Esophagus (tissue), 2 donors: ENCODE measurements around the gene FGGY. TPM values are rescaled to one million over a fixed set of nuclear protein-coding genes. Genes with fewer than 3 reads are reported as not detected.

ENCODE experiments used
- H3K27ac ChIP-seq, 2 donors: one replicate each; pipeline ENCODE4 v1.5.1; 2013; ENCODE audit warnings: low read depth in 2 of 2, mild to moderate bottlenecking in 2 of 2, inconsistent platforms in 1 of 2, low read length in 1 of 2, moderate library complexity in 1 of 2
- H3K27me3 ChIP-seq, 2 donors: one replicate each; pipeline ENCODE4 v1.6.1; 2013; ENCODE audit warnings: low read length in 2 of 2, control low read depth in 1 of 2, mild to moderate bottlenecking in 1 of 2; ENCODE audit not compliant: insufficient read depth in 2 of 2, control insufficient read depth in 1 of 2
- H3K36me3 ChIP-seq, 2 donors: one replicate each; pipeline ENCODE4 v1.6.1; 2013; ENCODE audit warnings: low read length in 1 of 2; ENCODE audit not compliant: control insufficient read depth in 2 of 2, insufficient read depth in 2 of 2
- H3K4me1 ChIP-seq, 2 donors: one replicate each; pipeline ENCODE4 v1.6.1; 2013; ENCODE audit warnings: low read length in 1 of 2; ENCODE audit not compliant: control insufficient read depth in 2 of 2, insufficient read depth in 2 of 2
- H3K4me3 ChIP-seq, 2 donors: one replicate each; pipeline ENCODE4 v1.5.1; 2013; ENCODE audit warnings: low read length in 2 of 2, mild to moderate bottlenecking in 2 of 2, low read depth in 1 of 2, moderate library complexity in 1 of 2
- H3K9me3 ChIP-seq, 2 donors: one replicate each; pipeline ENCODE4 v1.6.1; 2013; ENCODE audit warnings: mild to moderate bottlenecking in 2 of 2, low read depth in 1 of 2, low read length in 1 of 2, moderate library complexity in 1 of 2; ENCODE audit not compliant: control insufficient read depth in 2 of 2, insufficient read depth in 1 of 2
- WGBS, 2 donors: extraction: QIAGEN DNeasy Blood & Tissue Kit; methylation state at CpG; one replicate each; pipeline ENCODE4 v1.1.7; 2013; 5-methylcytosine and 5-hydroxymethylcytosine counted together
- polyA plus RNA-seq, 2 donors: library from polyadenylated mRNA; stranded (reverse); fragments of 200-250 nt; gene quantifications; one replicate each; pipeline ENCODE4 v1.2.3, GENCODE V29; 2013
- donor health status: healthy with polysubstance abuse.
- donor health status: Bipolar disorder and iron deficiency.

The FGGY gene
- polyA plus RNA-seq, 2 donors, result 2.4 to 4.4 TPM

DNA sequence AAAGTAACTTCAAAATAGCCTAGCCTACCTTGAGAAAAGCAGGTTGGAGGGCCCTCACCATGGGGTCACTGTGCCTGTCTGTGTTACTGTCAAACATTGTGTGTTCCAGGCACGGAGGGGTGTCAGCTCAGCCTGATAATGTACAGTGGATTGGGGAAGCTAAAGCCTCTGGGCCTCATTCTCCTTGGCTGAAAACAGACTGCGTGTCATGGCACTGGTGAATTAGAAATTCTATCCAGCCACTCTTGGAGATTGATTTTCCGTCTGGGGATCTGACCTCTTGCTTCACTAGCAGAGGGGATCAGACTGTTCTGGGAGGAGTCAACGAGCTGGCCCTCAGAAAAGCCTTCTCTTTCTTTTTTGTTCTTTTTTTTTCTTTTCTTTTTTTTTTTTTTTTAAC lies 394.4 kb downstream of the FGGY start:
- H3K36me3 ChIP-seq, result no peaks in the 10 kb centered on the region
- H3K9me3 ChIP-seq, result no peaks in the 10 kb centered on the region
- H3K4me1 ChIP-seq, result peaks cover 0 to 6% of the 10 kb centered on the region in 2 donors
- H3K27ac ChIP-seq, result peak overlapping the region in 1 of 2 donors; percentile 24
- H3K4me3 ChIP-seq, result no peak overlapping the region
- 70 to 81% methylated on average over 4 of the region's 4 CpGs for WGBS, 2 donors
- H3K27me3 ChIP-seq, result no peaks in the 10 kb centered on the region

GRCh38 chr1:59692591-59692990 lies 395.7 kb downstream of the FGGY start:
- no peak overlapping the region for H3K4me3 ChIP-seq
- no peaks in the 10 kb centered on the region for H3K9me3 ChIP-seq
- H3K36me3 ChIP-seq, result no peaks in the 10 kb centered on the region
- WGBS, 2 donors, result 54 to 67% methylated on average over 5 of the region's 5 CpGs
- no peaks in the 10 kb centered on the region for H3K27me3 ChIP-seq
- H3K4me1 ChIP-seq, result peaks cover 0 to 2% of the 10 kb centered on the region in 2 donors
- no peak overlapping the region for H3K27ac ChIP-seq

GRCh38 chr1:59693406-59693805 lies 396.5 kb downstream of the FGGY start:
- 79 to 81% methylated on average over 5 of the region's 5 CpGs for WGBS, 2 donors

DNA sequence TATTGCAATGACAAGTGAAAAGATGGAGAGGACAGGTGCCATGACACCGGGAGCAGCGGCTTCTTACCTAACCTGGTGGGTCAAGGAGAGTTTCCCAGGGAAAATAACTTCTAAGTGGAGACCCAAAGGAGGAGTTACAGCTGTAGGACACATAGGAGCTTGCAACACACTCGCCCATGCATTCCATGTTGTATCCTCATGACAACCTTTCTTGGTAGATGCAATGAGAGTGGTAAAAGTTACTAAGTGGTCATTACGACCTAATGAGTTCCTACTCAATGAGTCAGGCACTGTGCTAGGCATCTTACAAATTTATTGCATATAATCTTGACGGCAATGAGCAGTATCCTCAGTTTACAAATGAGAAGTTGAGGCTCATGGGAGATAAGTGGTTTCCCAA lies 398.4 kb downstream of the FGGY start:
- Histone ChIP-seq H3K9me3 (no peaks in the 10 kb centered on the region), H3K4me1 (peaks cover 0 to 2% of the 10 kb centered on the region in 2 donors), H3K36me3 (no peaks in the 10 kb centered on the region), H3K27ac (no peak overlapping the region), H3K27me3 (no peaks in the 10 kb centered on the region), H3K4me3 (no peak overlapping the region)
- WGBS, 2 donors, result 88 to 93% methylated on average over 5 of the region's 5 CpGs

More at GRCh38 chr1:59693406-59693805, 396.5 kb downstream of the FGGY start:
- Histone ChIP-seq H3K27me3 (no peaks in the 10 kb centered on the region), H3K27ac (no peak overlapping the region), H3K9me3 (no peaks in the 10 kb centered on the region), H3K4me1 (peaks cover 0 to 2% of the 10 kb centered on the region in 2 donors), H3K4me3 (no peak overlapping the region), H3K36me3 (no peaks in the 10 kb centered on the region)

GRCh38 chr1:59696421-59697115 lies 399.7 kb downstream of the FGGY start:
- no peaks in the 10 kb centered on the region for H3K27me3 ChIP-seq
- H3K4me1 ChIP-seq, result peaks cover 0 to 2% of the 10 kb centered on the region in 2 donors
- no peaks in the 10 kb centered on the region for H3K9me3 ChIP-seq
- H3K4me3 ChIP-seq, result no peak overlapping the region
- H3K27ac ChIP-seq, result no peak overlapping the region
- H3K36me3 ChIP-seq, result no peaks in the 10 kb centered on the region
- 85 to 90% methylated on average over 8 of the region's 8 CpGs for WGBS, 2 donors

DNA sequence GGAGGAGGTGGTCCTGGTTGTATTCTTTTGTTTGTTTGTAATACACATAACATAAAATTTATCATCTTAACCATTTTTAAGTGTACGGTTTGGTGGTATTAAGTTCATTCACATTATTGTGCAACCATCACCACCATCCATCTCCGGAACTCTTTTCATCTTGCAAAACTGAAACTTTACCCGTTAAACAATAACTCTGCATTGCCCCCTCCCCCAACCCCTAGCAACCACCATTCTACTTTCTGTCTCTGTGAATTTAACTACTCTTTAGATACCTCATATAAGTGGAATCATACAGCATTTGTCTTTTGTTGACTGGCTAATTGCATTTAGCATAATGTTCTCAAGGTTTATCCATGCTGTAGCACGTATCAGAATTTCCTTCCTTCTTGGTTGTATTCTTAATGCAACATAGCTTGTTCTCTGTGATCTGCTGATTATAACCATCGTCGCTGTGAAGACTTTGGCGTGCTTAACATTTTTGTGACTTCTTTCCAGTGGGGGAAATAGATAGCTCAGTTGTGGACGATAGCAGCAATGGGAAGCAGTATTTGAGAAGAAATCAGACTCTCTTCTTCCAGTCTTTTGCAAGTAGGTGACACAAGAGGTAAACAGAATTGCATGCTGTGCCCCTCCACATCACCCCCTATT lies 400.4 kb downstream of the FGGY start:
- Histone ChIP-seq H3K27me3 (no peaks in the 10 kb centered on the region), H3K27ac (no peak overlapping the region), H3K36me3 (no peaks in the 10 kb centered on the region), H3K9me3 (no peaks in the 10 kb centered on the region), H3K4me3 (no peak overlapping the region), H3K4me1 (peaks cover 0 to 2% of the 10 kb centered on the region in 2 donors)
- 55 to 58% methylated on average over 8 of the region's 8 CpGs for WGBS, 2 donors

- no peak overlapping the region for H3K27ac ChIP-seq
- H3K4me1 ChIP-seq, result peaks cover 0 to 2% of the 10 kb centered on the region in 2 donors
- no peaks in the 10 kb centered on the region for H3K36me3 ChIP-seq
- H3K27me3 ChIP-seq, result no peaks in the 10 kb centered on the region
- H3K4me3 ChIP-seq, result no peak overlapping the region
- H3K9me3 ChIP-seq, result no peaks in the 10 kb centered on the region
- 65 to 71% methylated on average over 4 of the region's 4 CpGs for WGBS, 2 donors
Measured at GRCh38 chr1:59698386-59698785, 401.5 kb downstream of the FGGY start.

GRCh38 chr1:59699227-59699847 lies 402.4 kb downstream of the FGGY start:
- H3K4me1 ChIP-seq, result no peaks in the 10 kb centered on the region
- no peaks in the 10 kb centered on the region for H3K36me3 ChIP-seq
- no peak overlapping the region for H3K4me3 ChIP-seq
- WGBS, 2 donors, result 43 to 51% methylated on average over 5 of the region's 5 CpGs
- no peaks in the 10 kb centered on the region for H3K27me3 ChIP-seq
- H3K27ac ChIP-seq, result no peak overlapping the region
- no peaks in the 10 kb centered on the region for H3K9me3 ChIP-seq

DNA sequence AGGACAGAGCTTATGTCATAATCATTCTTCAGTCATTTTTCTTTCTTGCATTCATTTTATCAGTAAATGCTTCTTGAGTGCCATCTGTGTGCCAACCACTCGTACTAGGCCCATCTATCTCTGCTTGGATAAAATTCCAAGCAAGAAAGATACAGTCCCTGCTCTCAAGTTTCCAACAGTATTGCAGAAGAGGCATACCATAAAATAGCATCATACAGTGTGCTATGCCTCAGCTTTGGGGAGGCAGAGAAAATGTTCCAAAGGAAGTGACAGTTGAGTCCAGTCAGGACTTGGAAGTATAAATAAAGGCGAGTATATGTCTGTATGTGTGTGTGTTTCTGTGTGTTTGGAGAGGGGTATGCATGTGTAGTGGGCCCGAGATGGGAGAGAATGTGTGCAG lies 404.5 kb downstream of the FGGY start:
- Histone ChIP-seq H3K9me3 (no peaks in the 10 kb centered on the region), H3K27ac (no peak overlapping the region), H3K4me1 (peaks cover 0 to 4% of the 10 kb centered on the region in 2 donors), H3K27me3 (no peaks in the 10 kb centered on the region), H3K36me3 (no peaks in the 10 kb centered on the region), H3K4me3 (no peak overlapping the region)
- 89 to 91% methylated on average over 3 of the region's 3 CpGs for WGBS, 2 donors
